SU-DHL-6 (cell line): ENCODE results near the gene CIAO2A.

Experiments used
- H2AFZ ChIP-seq: fragments of 200-600 bp; sonication (generic); 2 replicates; pipeline ENCODE4 v1.6.1; 2014; ENCODE audit warnings: low read depth, mild to moderate bottlenecking, moderate library complexity, mixed read lengths, antibody characterized with exemption, low read length; ENCODE audit not compliant: severe bottlenecking
- H3F3A ChIP-seq: fragments of 200-600 bp; shearing (Covaris generic); 2 replicates; pipeline ENCODE4 v1.6.0; 2016; ENCODE audit warnings: antibody characterized with exemption, mild to moderate bottlenecking; ENCODE audit not compliant: insufficient read depth
- H3K27ac ChIP-seq: fragments of 200-600 bp; sonication (generic); 2 replicates; pipeline ENCODE4 v1.5.1; 2016; ENCODE audit warnings: low read depth, mild to moderate bottlenecking, low read length, moderate library complexity, mixed read lengths
- H3K27me3 ChIP-seq: fragments of 200-600 bp; sonication (generic), shearing (Covaris generic); 2 replicates; pipeline ENCODE4 v1.6.0; 2014; ENCODE audit warnings: mild to moderate bottlenecking, low read length
- H3K36me3 ChIP-seq: fragments of 200-600 bp; sonication (generic); 2 replicates; pipeline ENCODE4 v1.6.1; 2014; ENCODE audit warnings: mild to moderate bottlenecking, low read length, mixed read lengths
- H3K4me2 ChIP-seq: fragments of 300-600, 200-600 bp; shearing (Covaris generic), sonication (generic); 2 replicates; pipeline ENCODE4 v1.6.0; 2014; ENCODE audit warnings: low read length, low read depth, mild to moderate bottlenecking; ENCODE audit not compliant: poor library complexity, severe bottlenecking
- H3K4me3 ChIP-seq: fragments of 200-600 bp; sonication (generic); 2 replicates; pipeline ENCODE4 v1.5.1; 2014; ENCODE audit warnings: antibody characterized with exemption, low read length, mild to moderate bottlenecking, mixed read lengths; ENCODE audit not compliant: insufficient read depth, poor library complexity, severe bottlenecking
- H3K79me2 ChIP-seq: fragments of 200-600 bp; sonication (generic); 2 replicates; pipeline ENCODE4 v1.6.1; 2014; ENCODE audit warnings: mild to moderate bottlenecking, low read length, moderate library complexity; ENCODE audit not compliant: insufficient read depth
- H3K9ac ChIP-seq: fragments of 200-600 bp; sonication (generic); 2 replicates; pipeline ENCODE4 v1.7.0; 2014; ENCODE audit warnings: mild to moderate bottlenecking, low read length
- H3K9me2 ChIP-seq: fragments of 200-600 bp; sonication (generic); replicated peaks from 2 replicates; pipeline ENCODE4 v1.6.1; 2014; ENCODE audit warnings: low read length; ENCODE audit not compliant: insufficient read depth
- H3K9me3 ChIP-seq: fragments of 200-600 bp; sonication (generic); 2 replicates; pipeline ENCODE4 v1.6.1; 2014; ENCODE audit warnings: low read length, mixed read lengths; ENCODE audit not compliant: insufficient read depth
- H4K20me1 ChIP-seq: fragments of 200-600 bp; sonication (generic); 2 replicates; pipeline ENCODE4 v1.6.1; 2014; ENCODE audit warnings: low read depth, mild to moderate bottlenecking, antibody characterized with exemption, low read length, moderate library complexity, mixed read lengths
- EZH2phosphoT487 ChIP-seq: fragments of 200-600 bp; sonication (generic), shearing (Covaris generic); conservative IDR thresholded peaks from 2 replicates; pipeline ENCODE4 v1.6.1; 2018; ENCODE audit warnings: mild to moderate bottlenecking, antibody characterized with exemption, low read length, moderate library complexity, mixed read lengths
- TF ChIP-seq, protein P1 (sequence below): fragments of 200-600 bp; sonication (generic); IDR thresholded peaks from one replicate; pipeline ENCODE4 v1.5.1; 2017; ENCODE audit warnings: antibody characterized with exemption, mild to moderate bottlenecking, low read length, moderate library complexity; ENCODE audit not compliant: insufficient read depth, poor library complexity, severe bottlenecking

Gene CIAO2A

DNA sequence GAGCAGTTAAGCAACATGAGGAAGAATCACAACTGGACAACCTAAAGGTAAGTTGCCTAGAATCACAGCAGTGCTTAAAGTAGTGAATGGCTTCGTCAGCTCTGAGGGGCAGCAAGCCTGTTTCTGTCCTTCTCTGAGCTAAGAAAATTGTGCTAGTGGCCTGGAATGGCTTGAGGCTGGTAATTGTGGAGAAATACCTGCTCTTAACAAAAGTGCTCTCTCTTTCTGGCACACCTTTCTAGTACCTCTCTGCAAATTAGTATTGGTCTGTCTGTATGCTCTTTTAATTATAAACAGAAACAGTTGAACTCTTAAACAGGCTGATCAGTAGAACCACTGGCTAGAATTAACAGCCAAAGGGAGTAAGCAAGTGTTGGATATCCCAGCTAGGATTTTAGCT, 13.7 kb upstream of the CIAO2A start:
- H2AFZ ChIP-seq: no peak overlapping the region
- no peaks in the 10 kb centered on the region for H3F3A ChIP-seq
- no peaks in the 10 kb centered on the region for H3K9me2 ChIP-seq
- H3K36me3 ChIP-seq: no peaks in the 10 kb centered on the region
- H3K4me3 ChIP-seq: no peak overlapping the region
- H4K20me1 ChIP-seq: peaks cover 13% of the 10 kb centered on the region; the same call in 1 of the 2 replicates
- no peak overlapping the region for H3K9ac ChIP-seq
- H3K4me2 ChIP-seq: no peak overlapping the region
- H3K27ac ChIP-seq: no peak overlapping the region
- H3K27me3 ChIP-seq: no peaks in the 10 kb centered on the region
- TF ChIP-seq EZH2phosphoT487: no peak
- no peaks in the 10 kb centered on the region for H3K9me3 ChIP-seq
- peaks cover 96% of the 10 kb centered on the region for H3K79me2 ChIP-seq

DNA sequence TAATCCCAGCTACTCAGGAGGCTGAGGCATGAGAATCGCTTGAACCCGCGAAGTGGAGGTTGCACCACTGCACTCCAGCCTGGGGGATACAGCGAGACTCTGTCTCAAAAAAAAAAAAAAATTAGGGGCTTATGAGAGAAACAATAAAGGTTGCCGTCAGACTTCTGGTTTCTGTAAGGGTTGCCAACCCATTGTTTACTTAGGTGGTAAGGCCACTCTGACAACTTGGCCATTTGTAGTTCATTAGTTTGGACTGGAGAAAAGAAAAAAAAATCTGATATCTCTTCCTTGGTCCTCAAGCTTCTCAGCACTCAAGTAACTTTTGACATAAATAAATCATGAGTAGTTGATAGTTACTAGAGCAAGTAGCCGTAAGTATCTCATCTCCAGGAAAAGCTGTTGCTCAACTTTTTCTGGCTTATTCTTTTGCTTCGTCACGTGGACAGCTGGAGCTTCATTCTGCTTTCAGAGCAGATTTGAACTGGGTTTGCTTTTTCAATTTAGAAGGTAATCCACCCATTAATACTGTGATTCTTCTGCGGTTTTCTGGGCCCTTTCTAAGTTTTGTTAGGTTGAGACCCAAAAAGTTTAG, 11.6 kb upstream of the CIAO2A start:
- TF ChIP-seq, protein P1, sequence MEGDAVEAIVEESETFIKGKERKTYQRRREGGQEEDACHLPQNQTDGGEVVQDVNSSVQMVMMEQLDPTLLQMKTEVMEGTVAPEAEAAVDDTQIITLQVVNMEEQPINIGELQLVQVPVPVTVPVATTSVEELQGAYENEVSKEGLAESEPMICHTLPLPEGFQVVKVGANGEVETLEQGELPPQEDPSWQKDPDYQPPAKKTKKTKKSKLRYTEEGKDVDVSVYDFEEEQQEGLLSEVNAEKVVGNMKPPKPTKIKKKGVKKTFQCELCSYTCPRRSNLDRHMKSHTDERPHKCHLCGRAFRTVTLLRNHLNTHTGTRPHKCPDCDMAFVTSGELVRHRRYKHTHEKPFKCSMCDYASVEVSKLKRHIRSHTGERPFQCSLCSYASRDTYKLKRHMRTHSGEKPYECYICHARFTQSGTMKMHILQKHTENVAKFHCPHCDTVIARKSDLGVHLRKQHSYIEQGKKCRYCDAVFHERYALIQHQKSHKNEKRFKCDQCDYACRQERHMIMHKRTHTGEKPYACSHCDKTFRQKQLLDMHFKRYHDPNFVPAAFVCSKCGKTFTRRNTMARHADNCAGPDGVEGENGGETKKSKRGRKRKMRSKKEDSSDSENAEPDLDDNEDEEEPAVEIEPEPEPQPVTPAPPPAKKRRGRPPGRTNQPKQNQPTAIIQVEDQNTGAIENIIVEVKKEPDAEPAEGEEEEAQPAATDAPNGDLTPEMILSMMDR: no peak
- TF ChIP-seq EZH2phosphoT487: no peak

DNA sequence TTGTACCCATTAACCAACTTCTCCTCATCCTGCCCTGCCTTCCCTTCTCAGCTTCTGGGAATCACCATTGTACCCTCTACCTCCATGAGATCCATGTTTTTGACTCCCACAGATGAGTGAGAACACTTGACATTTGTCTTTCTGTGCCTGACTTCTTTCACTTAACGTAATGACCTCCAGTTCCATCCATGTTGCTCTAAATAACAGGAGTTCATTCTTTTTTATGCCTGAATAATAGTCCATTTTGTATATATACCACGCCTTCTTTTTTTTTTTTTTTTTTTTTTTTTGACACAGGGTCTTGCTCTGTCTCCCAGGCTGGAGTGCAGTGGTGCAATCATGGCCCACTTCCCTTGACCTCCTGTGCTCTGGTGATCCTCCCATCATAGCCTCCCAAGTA, 8.9 kb upstream of the CIAO2A start:
- H3K27ac ChIP-seq: no peak overlapping the region
- H3K9me2 ChIP-seq: no peaks in the 10 kb centered on the region
- H3K4me2 ChIP-seq: no peak overlapping the region
- H3K27me3 ChIP-seq: no peaks in the 10 kb centered on the region
- H3K9me3 ChIP-seq: no peaks in the 10 kb centered on the region
- H3K79me2 ChIP-seq: peaks cover 99% of the 10 kb centered on the region
- peaks cover 13% of the 10 kb centered on the region; the same call in 1 of the 2 replicates for H4K20me1 ChIP-seq
- H3K36me3 ChIP-seq: no peaks in the 10 kb centered on the region
- no peak overlapping the region for H2AFZ ChIP-seq
- TF ChIP-seq EZH2phosphoT487: no peak
- TF ChIP-seq, protein P1: no peak
- no peak overlapping the region for H3K9ac ChIP-seq
- H3K4me3 ChIP-seq: no peak overlapping the region
- H3F3A ChIP-seq: peaks cover 5% of the 10 kb centered on the region; the same call in 1 of the 2 replicates

More for the DNA sequence above, 11.6 kb upstream of the CIAO2A start:
- no peaks in the 10 kb centered on the region for H3K27me3 ChIP-seq
- peaks cover 96% of the 10 kb centered on the region for H3K79me2 ChIP-seq
- no peak overlapping the region for H2AFZ ChIP-seq
- H3F3A ChIP-seq: no peaks in the 10 kb centered on the region
- H3K27ac ChIP-seq: no peak overlapping the region
- H3K9me2 ChIP-seq: no peaks in the 10 kb centered on the region
- no peaks in the 10 kb centered on the region for H3K9me3 ChIP-seq
- no peak overlapping the region for H3K9ac ChIP-seq
- H3K4me2 ChIP-seq: no peak overlapping the region
- no peaks in the 10 kb centered on the region for H3K36me3 ChIP-seq
- no peak overlapping the region for H3K4me3 ChIP-seq
- H4K20me1 ChIP-seq: peaks cover 13% of the 10 kb centered on the region; the same call in 1 of the 2 replicates

DNA sequence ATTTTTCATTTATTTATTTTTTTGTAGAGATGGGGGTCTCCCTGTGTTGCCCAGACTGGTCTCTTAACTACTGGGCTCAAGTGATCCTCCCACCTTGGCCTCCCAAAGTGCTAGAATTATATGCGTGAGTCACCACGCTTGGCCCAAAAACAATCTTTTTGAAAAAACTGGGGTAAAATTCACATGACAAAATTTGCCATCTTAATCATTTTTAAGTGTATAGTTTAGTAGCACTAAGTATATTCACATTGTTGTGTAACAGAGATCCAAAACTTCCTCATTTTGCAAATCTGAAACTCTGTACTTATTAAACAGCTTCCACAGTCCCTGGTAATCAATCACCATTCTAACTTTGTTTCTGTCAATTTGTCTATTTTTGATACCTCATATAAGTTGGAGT, 7.3 kb upstream of the CIAO2A start:
- no peak overlapping the region for H2AFZ ChIP-seq
- no peaks in the 10 kb centered on the region for H3K9me2 ChIP-seq
- no peak overlapping the region for H3K4me3 ChIP-seq
- no peaks in the 10 kb centered on the region for H3K27me3 ChIP-seq
- H4K20me1 ChIP-seq: peaks cover 7% of the 10 kb centered on the region; the same call in 1 of the 2 replicates
- no peaks in the 10 kb centered on the region for H3K9me3 ChIP-seq
- H3K79me2 ChIP-seq: peaks cover 99% of the 10 kb centered on the region
- no peak overlapping the region for H3K4me2 ChIP-seq
- no peak for TF ChIP-seq EZH2phosphoT487
- TF ChIP-seq, protein P1: no peak
- H3F3A ChIP-seq: peaks cover 5% of the 10 kb centered on the region; the same call in 1 of the 2 replicates
- no peak overlapping the region for H3K9ac ChIP-seq
- H3K36me3 ChIP-seq: no peaks in the 10 kb centered on the region
- no peak overlapping the region for H3K27ac ChIP-seq
